Dermis microvascular lymphatic vessel endothelial cell (primary cell): ENCODE measurements around the gene CNGA3. TPM values are rescaled to one million over a fixed set of nuclear protein-coding genes. Genes with fewer than 3 reads are reported as not detected.
"Not testable (repeated sequence)": the region's sequence is repeated elsewhere in the genome, so short reads cannot be mapped to it uniquely, and the experiment has no call there.

Source experiments
- DNase-seq, 2 donors: peaks; one replicate each; pipeline versions ENCODE4 v3.0.0 to v3.0.0-alpha.2; 2010; ENCODE audit warnings: low read depth in 2 of 2
- total RNA-seq: library from RNA; depleted of rRNA; stranded (reverse); fragments of >200 nt; gene quantifications from 2 replicates; pipeline ENCODE4 v1.2.1, GENCODE V29; 2014

The CNGA3 gene
- total RNA-seq, 1 donor from 2014 or later: not detected

- no peak for DNase-seq
These were observed 50.6 kb downstream of the CNGA3 start for GRCh38 chr2:98396745-98397355.

- no peak for DNase-seq
These were observed 52.9 kb downstream of the CNGA3 start for GRCh38 chr2:98399140-98399539.

GRCh38 chr2:98403878-98404277 is 57.6 kb downstream of the CNGA3 start:
- DNase-seq: no peak

- DNase-seq: no peak
These were observed 58.4 kb downstream of the CNGA3 start for GRCh38 chr2:98404556-98405250.

- DNase-seq: no peak
These were observed 59.0 kb downstream of the CNGA3 start for GRCh38 chr2:98405301-98405700.

- DNase-seq: no peak
These were observed 61.9 kb downstream of the CNGA3 start for GRCh38 chr2:98408155-98408554.

- peak; percentile 25 to 72 for DNase-seq
These were observed 66.6 kb downstream of the CNGA3 start for GRCh38 chr2:98412751-98413458.

- DNase-seq: not testable (repeated sequence)
These were observed 68.0 kb downstream of the CNGA3 start for GRCh38 chr2:98414246-98414645.

GRCh38 chr2:98415719-98416248 is 69.5 kb downstream of the CNGA3 start:
- not testable (repeated sequence) for DNase-seq

GRCh38 chr2:98416383-98417159 is 70.3 kb downstream of the CNGA3 start:
- DNase-seq: no peak

GRCh38 chr2:98419544-98419943 is 73.3 kb downstream of the CNGA3 start:
- no peak for DNase-seq

GRCh38 chr2:98419977-98420725 is 73.9 kb downstream of the CNGA3 start:
- peak in 1 of 2 donors; percentile 82 for DNase-seq

- no peak for DNase-seq
These were observed 76.2 kb downstream of the CNGA3 start for GRCh38 chr2:98422449-98422848.

- DNase-seq: no peak
These were observed 80.5 kb downstream of the CNGA3 start for GRCh38 chr2:98426771-98427170.

GRCh38 chr2:98432145-98432544 is 85.9 kb downstream of the CNGA3 start:
- no peak for DNase-seq

GRCh38 chr2:98433363-98433964 is 87.2 kb downstream of the CNGA3 start:
- DNase-seq: no peak

GRCh38 chr2:98434492-98434891 is 88.2 kb downstream of the CNGA3 start:
- no peak for DNase-seq

GRCh38 chr2:98435670-98436069 is 89.4 kb downstream of the CNGA3 start:
- not testable (repeated sequence) for DNase-seq

- DNase-seq: no peak
These were observed 90.5 kb downstream of the CNGA3 start for GRCh38 chr2:98436734-98437133.
